ENCODE data around the gene KIRREL1. TPM values are rescaled to one million over a fixed set of nuclear protein-coding genes. Genes with fewer than 3 reads are reported as not detected.
A peak's percentile ranks its signal among the peaks of the same experiment; 100 is the strongest.

Gene KIRREL1
- total RNA-seq, 1 experiment from 2014 or later, result 211 TPM

DNA sequence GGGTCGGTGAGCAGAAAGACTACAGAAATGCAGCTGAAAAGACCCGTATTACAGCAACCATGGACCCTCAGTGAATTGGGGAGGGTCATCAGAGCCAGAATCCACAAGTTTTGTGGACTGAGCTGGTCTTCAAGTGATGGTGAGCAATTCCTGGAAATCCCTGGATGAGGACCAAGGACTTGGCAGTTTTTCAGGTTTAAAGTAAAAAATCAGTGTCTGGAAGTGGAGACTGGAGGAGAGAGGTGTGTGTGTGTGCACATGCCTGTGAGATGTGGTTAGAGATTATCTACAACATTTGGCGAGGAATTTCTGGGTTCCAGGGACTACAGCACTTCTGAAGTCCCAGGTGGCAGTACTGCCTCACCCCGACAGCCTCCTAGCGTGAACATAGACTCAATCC lies 56.4 kb downstream of the KIRREL1 start:
- peak overlapping the region; percentile 47 for H3K27ac ChIP-seq (ENCODE audit: low read depth, low read length, poor library complexity, severe bottlenecking)
- ChIA-PET POLR2A (ENCODE audit: low non-redundant PET) (no interaction called here), CTCF (no interaction called here)
- intact Hi-C loops (cut with micrococcal nuclease; ENCODE audit: unreplicated experiment), result no loop called here
- peaks cover 18% of the 10 kb centered on the region for H3K36me3 ChIP-seq (ENCODE audit: insufficient read depth, low read length, poor library complexity, severe bottlenecking)
- DNase-seq (ENCODE audit: low spot score), result no peak
- H3K4me1 ChIP-seq (ENCODE audit: insufficient read depth, low read length, poor library complexity, severe bottlenecking), result peaks cover 58% of the 10 kb centered on the region
- TF ChIP-seq, protein P1, sequence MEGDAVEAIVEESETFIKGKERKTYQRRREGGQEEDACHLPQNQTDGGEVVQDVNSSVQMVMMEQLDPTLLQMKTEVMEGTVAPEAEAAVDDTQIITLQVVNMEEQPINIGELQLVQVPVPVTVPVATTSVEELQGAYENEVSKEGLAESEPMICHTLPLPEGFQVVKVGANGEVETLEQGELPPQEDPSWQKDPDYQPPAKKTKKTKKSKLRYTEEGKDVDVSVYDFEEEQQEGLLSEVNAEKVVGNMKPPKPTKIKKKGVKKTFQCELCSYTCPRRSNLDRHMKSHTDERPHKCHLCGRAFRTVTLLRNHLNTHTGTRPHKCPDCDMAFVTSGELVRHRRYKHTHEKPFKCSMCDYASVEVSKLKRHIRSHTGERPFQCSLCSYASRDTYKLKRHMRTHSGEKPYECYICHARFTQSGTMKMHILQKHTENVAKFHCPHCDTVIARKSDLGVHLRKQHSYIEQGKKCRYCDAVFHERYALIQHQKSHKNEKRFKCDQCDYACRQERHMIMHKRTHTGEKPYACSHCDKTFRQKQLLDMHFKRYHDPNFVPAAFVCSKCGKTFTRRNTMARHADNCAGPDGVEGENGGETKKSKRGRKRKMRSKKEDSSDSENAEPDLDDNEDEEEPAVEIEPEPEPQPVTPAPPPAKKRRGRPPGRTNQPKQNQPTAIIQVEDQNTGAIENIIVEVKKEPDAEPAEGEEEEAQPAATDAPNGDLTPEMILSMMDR (conservative IDR thresholded peaks at IDR 0.05; ENCODE audit: low read depth, low read length), result no peak
- no peak for TF ChIP-seq EZH2 (IDR thresholded peaks at IDR 0.05; ENCODE audit: borderline replicate concordance, low read depth, low read length, poor library complexity, severe bottlenecking)
- no peak overlapping the region for H3K4me3 ChIP-seq (ENCODE audit: low read depth, low read length, poor library complexity, severe bottlenecking)
- H3K9me3 ChIP-seq (ENCODE audit: low read depth, low read length, poor library complexity, severe bottlenecking), result no peaks in the 10 kb centered on the region
- H3K27me3 ChIP-seq (replicated peaks; ENCODE audit: insufficient read depth, low read depth, low read length, poor library complexity), result no peaks in the 10 kb centered on the region
- BruUV-seq (replicated peaks), result no TSS peak

DNA sequence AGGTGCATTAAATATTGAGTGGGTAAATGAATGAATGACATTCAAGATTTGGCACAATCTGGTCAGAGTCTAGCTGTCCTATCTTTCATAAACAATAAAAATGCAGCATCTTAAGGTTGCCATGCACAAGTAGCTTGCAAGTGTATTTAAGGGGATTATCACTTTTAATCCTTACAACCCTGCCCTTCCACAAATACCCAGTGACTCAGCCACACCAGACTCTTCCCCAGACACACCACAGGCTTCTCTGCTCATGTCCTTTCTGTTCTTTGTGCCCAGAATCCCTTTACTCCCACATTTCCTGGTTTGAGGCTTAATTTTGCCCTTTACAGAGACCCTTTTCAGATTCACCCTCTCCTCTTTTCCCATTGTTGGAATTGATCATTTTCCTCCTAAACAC lies 59.8 kb downstream of the KIRREL1 start:
- no peak for TF ChIP-seq EZH2 (IDR thresholded peaks at IDR 0.05; ENCODE audit: borderline replicate concordance, low read depth, low read length, poor library complexity, severe bottlenecking)
- TF ChIP-seq, protein P1 (conservative IDR thresholded peaks at IDR 0.05; ENCODE audit: low read depth, low read length), result no peak
- intact Hi-C loops (cut with micrococcal nuclease; ENCODE audit: unreplicated experiment), result no loop called here
- ChIA-PET CTCF (interaction anchor here (0.7 kb wide), 1 partner anchor 1728 kb away, joined by 5 read pairs; the partner anchor contains the start of gene DUSP23), POLR2A (ENCODE audit: low non-redundant PET) (interaction anchor here (0.6 kb wide), 1 partner anchor 44 kb away, joined by 7 read pairs; no protein-coding TSS in a partner anchor)
- Histone ChIP-seq H3K27me3 (replicated peaks; ENCODE audit: insufficient read depth, low read depth, low read length, poor library complexity) (no peaks in the 10 kb centered on the region), H3K4me3 (ENCODE audit: low read depth, low read length, poor library complexity, severe bottlenecking) (no peak overlapping the region), H3K9me3 (ENCODE audit: low read depth, low read length, poor library complexity, severe bottlenecking) (no peaks in the 10 kb centered on the region), H3K4me1 (ENCODE audit: insufficient read depth, low read length, poor library complexity, severe bottlenecking) (peaks cover 64% of the 10 kb centered on the region), H3K36me3 (ENCODE audit: insufficient read depth, low read length, poor library complexity, severe bottlenecking) (peaks cover 22% of the 10 kb centered on the region), H3K27ac (ENCODE audit: low read depth, low read length, poor library complexity, severe bottlenecking) (peak overlapping the region; percentile 51)
- BruUV-seq (replicated peaks), result no TSS peak
- peak; percentile 67 for DNase-seq (ENCODE audit: low spot score)

DNA sequence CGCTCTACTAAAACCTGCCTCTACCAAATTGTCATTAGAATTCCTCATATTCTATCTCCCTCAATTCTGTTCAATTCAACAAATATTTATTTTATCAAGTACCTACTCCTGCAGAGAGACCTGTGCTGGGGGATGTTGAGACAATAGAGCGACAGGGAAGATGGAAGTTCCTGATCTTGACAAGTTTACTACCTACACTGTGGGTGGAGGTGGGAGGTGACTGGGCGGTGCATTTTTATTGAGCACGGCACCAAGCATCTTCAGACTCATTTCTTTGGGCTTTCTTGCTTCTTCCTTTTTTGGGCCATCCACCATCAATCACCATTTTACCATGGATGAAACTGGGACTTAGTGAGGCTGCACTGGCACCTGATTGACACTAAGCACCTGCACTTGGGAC lies 61.3 kb downstream of the KIRREL1 start:
- peaks cover 25% of the 10 kb centered on the region for H3K36me3 ChIP-seq (ENCODE audit: insufficient read depth, low read length, poor library complexity, severe bottlenecking)
- H3K27me3 ChIP-seq (replicated peaks; ENCODE audit: insufficient read depth, low read depth, low read length, poor library complexity), result no peaks in the 10 kb centered on the region
- DNase-seq (ENCODE audit: low spot score), result no peak
- no peak overlapping the region for H3K27ac ChIP-seq (ENCODE audit: low read depth, low read length, poor library complexity, severe bottlenecking)
- intact Hi-C loops (cut with micrococcal nuclease; ENCODE audit: unreplicated experiment), result no loop called here
- TF ChIP-seq, protein P1 (conservative IDR thresholded peaks at IDR 0.05; ENCODE audit: low read depth, low read length), result no peak
- TF ChIP-seq EZH2 (IDR thresholded peaks at IDR 0.05; ENCODE audit: borderline replicate concordance, low read depth, low read length, poor library complexity, severe bottlenecking), result no peak
- POLR2A ChIA-PET (ENCODE audit: low non-redundant PET), result no interaction called here
- peaks cover 64% of the 10 kb centered on the region for H3K4me1 ChIP-seq (ENCODE audit: insufficient read depth, low read length, poor library complexity, severe bottlenecking)
- CTCF ChIA-PET, result interaction anchor here (0.7 kb wide), 1 partner anchor 49 kb away, joined by 3 read pairs; no protein-coding TSS in a partner anchor
- BruUV-seq (replicated peaks), result no TSS peak
- H3K4me3 ChIP-seq (ENCODE audit: low read depth, low read length, poor library complexity, severe bottlenecking), result no peak overlapping the region
- H3K9me3 ChIP-seq (ENCODE audit: low read depth, low read length, poor library complexity, severe bottlenecking), result no peaks in the 10 kb centered on the region
